HG03097 (cell line): ENCODE results near the gene SPON1.
"Not testable (repeated sequence)": the region's sequence is repeated elsewhere in the genome, so short reads cannot be mapped to it uniquely, and the experiment has no call there.

Source experiments
- ATAC-seq: cut with Tn5 transposase; IDR thresholded peaks from one replicate; pipeline ENCODE4 v1.9.1; 2021; ENCODE audit not compliant: unreplicated experiment, low FRiP score

Gene SPON1

GRCh38 chr11:14075118-14076078 is 112.9 kb downstream of the SPON1 start:
- no peak for ATAC-seq

- no peak for ATAC-seq
Measured at GRCh38 chr11:14079011-14079410, 116.5 kb downstream of the SPON1 start.

- no peak for ATAC-seq
Measured at GRCh38 chr11:14079797-14080196, 117.3 kb downstream of the SPON1 start.

- ATAC-seq: no peak
Measured at GRCh38 chr11:14081581-14082231, 119.2 kb downstream of the SPON1 start.

- ATAC-seq: no peak
Measured at GRCh38 chr11:14082338-14082737, 119.8 kb downstream of the SPON1 start.

- ATAC-seq: not testable (repeated sequence)
Measured at GRCh38 chr11:14088861-14089260, 126.3 kb downstream of the SPON1 start.

GRCh38 chr11:14089690-14090462 is 127.4 kb downstream of the SPON1 start:
- no peak for ATAC-seq

- ATAC-seq: not testable (repeated sequence)
Measured at GRCh38 chr11:14090631-14091030, 128.1 kb downstream of the SPON1 start.

GRCh38 chr11:14093065-14093464 is 130.5 kb downstream of the SPON1 start:
- no peak for ATAC-seq

GRCh38 chr11:14094481-14095037 is 132.0 kb downstream of the SPON1 start:
- ATAC-seq: no peak

- ATAC-seq: no peak
Measured at GRCh38 chr11:14095882-14096281, 133.4 kb downstream of the SPON1 start.

GRCh38 chr11:14096606-14097005 is 134.1 kb downstream of the SPON1 start:
- ATAC-seq: no peak

GRCh38 chr11:14101388-14101787 is 138.9 kb downstream of the SPON1 start:
- no peak for ATAC-seq

- ATAC-seq: no peak
Measured at GRCh38 chr11:14102766-14103165, 140.2 kb downstream of the SPON1 start.

GRCh38 chr11:14105446-14105845 is 142.9 kb downstream of the SPON1 start:
- no peak for ATAC-seq

GRCh38 chr11:14106303-14107049 is 144.0 kb downstream of the SPON1 start:
- ATAC-seq: no peak

GRCh38 chr11:14107050-14107430 is 144.5 kb downstream of the SPON1 start:
- no peak for ATAC-seq

- ATAC-seq: no peak
Measured at GRCh38 chr11:14109742-14110141, 147.2 kb downstream of the SPON1 start.

GRCh38 chr11:14110629-14111028 is 148.1 kb downstream of the SPON1 start:
- ATAC-seq: no peak

GRCh38 chr11:14111496-14111895 is 149.0 kb downstream of the SPON1 start:
- no peak for ATAC-seq
